Panc1 (cell line): Measurements from ENCODE around the gene FSTL4.

ENCODE experiments used
- POLR2AphosphoS5 ChIP-seq: IDR thresholded peaks from 2 replicates; pipeline ENCODE4 v1.6.1; 2012; ENCODE audit warnings: mild to moderate bottlenecking, low read depth, low read length, moderate library complexity
- SIN3A ChIP-seq: IDR thresholded peaks from 2 replicates; pipeline ENCODE4 v1.6.1; 2012; ENCODE audit warnings: low read depth, mild to moderate bottlenecking, low read length, moderate library complexity, borderline replicate concordance; ENCODE audit not compliant: insufficient read depth
- TCF7L2 ChIP-seq: IDR thresholded peaks from 2 replicates; pipeline ENCODE4 v1.6.1; 2011; ENCODE audit warnings: mild to moderate bottlenecking, low read depth, low read length, inconsistent platforms
- TF ChIP-seq, protein P1 (sequence below): fragments of 450-650 bp; IDR thresholded peaks from 2 replicates; pipeline ENCODE4 v1.5.1; 2017; ENCODE audit warnings: mild to moderate bottlenecking
- TF ChIP-seq, protein P2 (sequence below), 2 experiments: IDR thresholded peaks; 2 replicates each; pipeline ENCODE4 v1.6.1; 2011 to 2012; ENCODE audit warnings: low read depth in 2 of 2, control low read depth in 1 of 2, low read length in 1 of 2, mild to moderate bottlenecking in 1 of 2, moderate library complexity in 1 of 2; ENCODE audit not compliant: insufficient read depth in 1 of 2

DNA sequence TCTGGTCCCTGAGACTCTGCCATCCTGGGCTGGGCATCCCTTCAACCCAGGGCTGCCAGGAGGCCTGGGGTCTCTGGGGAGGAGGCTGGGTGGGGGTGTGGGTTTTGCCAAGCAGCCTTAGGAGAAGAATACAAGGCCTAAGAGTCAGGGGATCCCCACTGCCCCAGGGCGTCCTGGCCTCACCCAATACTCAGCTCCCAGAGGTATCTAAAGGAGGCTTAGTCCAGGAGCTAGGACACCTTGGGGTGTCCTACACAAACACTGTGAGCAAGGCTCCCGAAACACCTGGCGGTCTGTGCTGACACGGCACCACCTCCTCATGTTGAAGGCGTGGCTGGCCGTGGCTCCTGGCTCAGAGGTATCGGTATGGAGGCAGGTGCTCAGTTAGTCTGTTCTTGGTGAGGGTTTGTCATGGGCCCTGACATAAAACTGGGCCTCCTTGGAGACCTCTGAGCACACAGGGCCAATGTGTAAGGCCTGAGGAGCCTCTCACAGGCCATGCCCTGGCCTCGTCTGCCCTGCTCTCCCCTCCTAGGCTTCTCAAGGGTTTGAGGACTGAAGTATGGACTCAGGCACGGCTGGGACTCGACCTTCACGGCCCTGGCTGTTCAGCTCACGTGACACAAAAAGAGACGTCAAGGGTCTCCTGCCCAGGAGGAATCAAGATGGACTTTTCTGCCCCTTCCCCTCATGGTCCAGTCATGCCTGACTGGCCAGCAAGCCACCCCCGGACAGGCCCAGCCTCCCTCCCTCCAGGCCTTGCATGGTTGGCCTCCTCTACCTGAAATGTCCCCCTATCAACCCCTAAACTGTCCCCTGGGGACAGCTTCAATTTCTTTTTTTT, 277.3 kb downstream of the FSTL4 start:
- TF ChIP-seq, protein P1, sequence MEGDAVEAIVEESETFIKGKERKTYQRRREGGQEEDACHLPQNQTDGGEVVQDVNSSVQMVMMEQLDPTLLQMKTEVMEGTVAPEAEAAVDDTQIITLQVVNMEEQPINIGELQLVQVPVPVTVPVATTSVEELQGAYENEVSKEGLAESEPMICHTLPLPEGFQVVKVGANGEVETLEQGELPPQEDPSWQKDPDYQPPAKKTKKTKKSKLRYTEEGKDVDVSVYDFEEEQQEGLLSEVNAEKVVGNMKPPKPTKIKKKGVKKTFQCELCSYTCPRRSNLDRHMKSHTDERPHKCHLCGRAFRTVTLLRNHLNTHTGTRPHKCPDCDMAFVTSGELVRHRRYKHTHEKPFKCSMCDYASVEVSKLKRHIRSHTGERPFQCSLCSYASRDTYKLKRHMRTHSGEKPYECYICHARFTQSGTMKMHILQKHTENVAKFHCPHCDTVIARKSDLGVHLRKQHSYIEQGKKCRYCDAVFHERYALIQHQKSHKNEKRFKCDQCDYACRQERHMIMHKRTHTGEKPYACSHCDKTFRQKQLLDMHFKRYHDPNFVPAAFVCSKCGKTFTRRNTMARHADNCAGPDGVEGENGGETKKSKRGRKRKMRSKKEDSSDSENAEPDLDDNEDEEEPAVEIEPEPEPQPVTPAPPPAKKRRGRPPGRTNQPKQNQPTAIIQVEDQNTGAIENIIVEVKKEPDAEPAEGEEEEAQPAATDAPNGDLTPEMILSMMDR = no peak
- TF ChIP-seq SIN3A = no peak
- TF ChIP-seq, protein P2, sequence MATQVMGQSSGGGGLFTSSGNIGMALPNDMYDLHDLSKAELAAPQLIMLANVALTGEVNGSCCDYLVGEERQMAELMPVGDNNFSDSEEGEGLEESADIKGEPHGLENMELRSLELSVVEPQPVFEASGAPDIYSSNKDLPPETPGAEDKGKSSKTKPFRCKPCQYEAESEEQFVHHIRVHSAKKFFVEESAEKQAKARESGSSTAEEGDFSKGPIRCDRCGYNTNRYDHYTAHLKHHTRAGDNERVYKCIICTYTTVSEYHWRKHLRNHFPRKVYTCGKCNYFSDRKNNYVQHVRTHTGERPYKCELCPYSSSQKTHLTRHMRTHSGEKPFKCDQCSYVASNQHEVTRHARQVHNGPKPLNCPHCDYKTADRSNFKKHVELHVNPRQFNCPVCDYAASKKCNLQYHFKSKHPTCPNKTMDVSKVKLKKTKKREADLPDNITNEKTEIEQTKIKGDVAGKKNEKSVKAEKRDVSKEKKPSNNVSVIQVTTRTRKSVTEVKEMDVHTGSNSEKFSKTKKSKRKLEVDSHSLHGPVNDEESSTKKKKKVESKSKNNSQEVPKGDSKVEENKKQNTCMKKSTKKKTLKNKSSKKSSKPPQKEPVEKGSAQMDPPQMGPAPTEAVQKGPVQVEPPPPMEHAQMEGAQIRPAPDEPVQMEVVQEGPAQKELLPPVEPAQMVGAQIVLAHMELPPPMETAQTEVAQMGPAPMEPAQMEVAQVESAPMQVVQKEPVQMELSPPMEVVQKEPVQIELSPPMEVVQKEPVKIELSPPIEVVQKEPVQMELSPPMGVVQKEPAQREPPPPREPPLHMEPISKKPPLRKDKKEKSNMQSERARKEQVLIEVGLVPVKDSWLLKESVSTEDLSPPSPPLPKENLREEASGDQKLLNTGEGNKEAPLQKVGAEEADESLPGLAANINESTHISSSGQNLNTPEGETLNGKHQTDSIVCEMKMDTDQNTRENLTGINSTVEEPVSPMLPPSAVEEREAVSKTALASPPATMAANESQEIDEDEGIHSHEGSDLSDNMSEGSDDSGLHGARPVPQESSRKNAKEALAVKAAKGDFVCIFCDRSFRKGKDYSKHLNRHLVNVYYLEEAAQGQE (IDR thresholded peaks at IDR 0.05; ENCODE audit: insufficient read depth in 1 of 2, low read depth in 2 of 2, low read length in 1 of 2) = no peak
- TF ChIP-seq POLR2AphosphoS5 = no peak
- TF ChIP-seq TCF7L2 = no peak
